GM21717 (cell line): Measurements from ENCODE around the gene INTS1.
"Not testable (repeated sequence)": the region's sequence is repeated elsewhere in the genome, so short reads cannot be mapped to it uniquely, and the experiment has no call there.

Source experiments
- ATAC-seq: cut with Tn5 transposase; IDR thresholded peaks from one replicate; pipeline ENCODE4 v1.9.1; 2021; ENCODE audit warnings: mild to moderate bottlenecking, moderate library complexity; ENCODE audit not compliant: unreplicated experiment

INTS1 gene

GRCh38 chr7:1449501-1449900 is 54.7 kb downstream of the INTS1 start:
- ATAC-seq, result no peak

GRCh38 chr7:1448958-1449357 is 55.2 kb downstream of the INTS1 start:
- ATAC-seq, result no peak

- no peak for ATAC-seq
Observed at GRCh38 chr7:1447551-1448244, 56.5 kb downstream of the INTS1 start.

- ATAC-seq, result no peak
Observed at GRCh38 chr7:1447112-1447511, 57.1 kb downstream of the INTS1 start.

GRCh38 chr7:1446620-1447032 is 57.6 kb downstream of the INTS1 start:
- no peak for ATAC-seq

- not testable (repeated sequence) for ATAC-seq
Observed at GRCh38 chr7:1446026-1446425, 58.2 kb downstream of the INTS1 start.

GRCh38 chr7:1445341-1445740 is 58.8 kb downstream of the INTS1 start:
- ATAC-seq, result no peak

GRCh38 chr7:1444925-1445322 is 59.3 kb downstream of the INTS1 start:
- no peak for ATAC-seq

- ATAC-seq, result no peak
Observed at GRCh38 chr7:1444214-1444924, 59.8 kb downstream of the INTS1 start.

GRCh38 chr7:1443587-1444200 is 60.5 kb downstream of the INTS1 start:
- ATAC-seq, result not testable (repeated sequence)

- ATAC-seq, result no peak
Observed at GRCh38 chr7:1442355-1443124, 61.6 kb downstream of the INTS1 start.

GRCh38 chr7:1441615-1442354 is 62.4 kb downstream of the INTS1 start:
- ATAC-seq, result no peak

GRCh38 chr7:1440620-1441019 is 63.6 kb downstream of the INTS1 start:
- no peak for ATAC-seq

GRCh38 chr7:1439373-1440363 is 64.5 kb downstream of the INTS1 start:
- no peak for ATAC-seq

GRCh38 chr7:1438821-1439220 is 65.4 kb downstream of the INTS1 start:
- ATAC-seq, result no peak

GRCh38 chr7:1438208-1438607 is 66.0 kb downstream of the INTS1 start:
- ATAC-seq, result no peak

- no peak for ATAC-seq
Observed at GRCh38 chr7:1437155-1437880, 66.9 kb downstream of the INTS1 start.

GRCh38 chr7:1436608-1437007 is 67.6 kb downstream of the INTS1 start:
- no peak for ATAC-seq
